ENCODE measurements around the gene MIOS.

The MIOS gene

GRCh38 chr7:7536396-7537019 is 30.2 kb upstream of the MIOS start:
- no peak for DNase-seq (ENCODE audit: extremely low read depth, low read depth)
- no peak for TF ChIP-seq CTCF (IDR thresholded peaks at IDR 0.05; ENCODE audit: low read depth, low read length, missing control alignments)
- H3K4me3 ChIP-seq (replicated peaks; ENCODE audit: low read depth, low read length), result no peak overlapping the region

GRCh38 chr7:7537711-7538110 is 29.0 kb upstream of the MIOS start:
- no peak for DNase-seq (ENCODE audit: extremely low read depth, low read depth)
- no peak for TF ChIP-seq CTCF (IDR thresholded peaks at IDR 0.05; ENCODE audit: low read depth, low read length, missing control alignments)

GRCh38 chr7:7539152-7539551 is 27.5 kb upstream of the MIOS start:
- H3K4me3 ChIP-seq (replicated peaks; ENCODE audit: low read depth, low read length), result no peak overlapping the region
- no peak for TF ChIP-seq CTCF (IDR thresholded peaks at IDR 0.05; ENCODE audit: low read depth, low read length, missing control alignments)
- DNase-seq (ENCODE audit: extremely low read depth, low read depth), result no peak

More at GRCh38 chr7:7537711-7538110, 29.0 kb upstream of the MIOS start:
- H3K4me3 ChIP-seq (replicated peaks; ENCODE audit: low read depth, low read length), result no peak overlapping the region

- no peak for TF ChIP-seq CTCF (IDR thresholded peaks at IDR 0.05; ENCODE audit: low read depth, low read length, missing control alignments)
- no peak overlapping the region for H3K4me3 ChIP-seq (replicated peaks; ENCODE audit: low read depth, low read length)
- no peak for DNase-seq (ENCODE audit: extremely low read depth, low read depth)
Observed at GRCh38 chr7:7539711-7540110, 27.0 kb upstream of the MIOS start.

GRCh38 chr7:7542251-7542835 is 24.3 kb upstream of the MIOS start:
- TF ChIP-seq CTCF (IDR thresholded peaks at IDR 0.05; ENCODE audit: low read depth, low read length, missing control alignments), result no peak
- no peak overlapping the region for H3K4me3 ChIP-seq (replicated peaks; ENCODE audit: low read depth, low read length)
- no peak for DNase-seq (ENCODE audit: extremely low read depth, low read depth)

- no peak overlapping the region for H3K4me3 ChIP-seq (replicated peaks; ENCODE audit: low read depth, low read length)
- no peak for TF ChIP-seq CTCF (IDR thresholded peaks at IDR 0.05; ENCODE audit: low read depth, low read length, missing control alignments)
Observed at GRCh38 chr7:7548407-7548806, 18.3 kb upstream of the MIOS start.

GRCh38 chr7:7550663-7551062 is 16.0 kb upstream of the MIOS start:
- DNase-seq (ENCODE audit: extremely low read depth, low read depth), result no peak
- no peak overlapping the region for H3K4me3 ChIP-seq (replicated peaks; ENCODE audit: low read depth, low read length)
- no peak for TF ChIP-seq CTCF (IDR thresholded peaks at IDR 0.05; ENCODE audit: low read depth, low read length, missing control alignments)

More at GRCh38 chr7:7548407-7548806, 18.3 kb upstream of the MIOS start:
- DNase-seq (ENCODE audit: extremely low read depth, low read depth), result no peak
